GM13977 (cell line): ENCODE results near the gene CLIP3.
"Not testable (repeated sequence)": the region's sequence is repeated elsewhere in the genome, so short reads cannot be mapped to it uniquely, and the experiment has no call there.

ENCODE experiments used
- DNase-seq: peaks from one replicate; pipeline ENCODE4 v3.0.0; 2012; ENCODE audit warnings: low spot score
- in situ Hi-C: fragments of 300-500 bp; cut with MboI; formaldehyde crosslinking; loops from one replicate; pipeline ENCODE4 v1.12.0; 2022; ENCODE audit warnings: low sequenced_read_pairs, low pct_unique_long_range_greater_than_20kb, mixed read lengths, inconsistent platforms; ENCODE audit not compliant: unreplicated experiment
- TF ChIP-seq, protein P1 (sequence below): IDR thresholded peaks from 2 replicates; pipeline ENCODE4 v1.5.1; 2012; ENCODE audit warnings: mild to moderate bottlenecking, control low read depth; ENCODE audit not compliant: insufficient read depth; ENCODE audit errors: extremely low read depth, missing control alignments

CLIP3 gene

DNA sequence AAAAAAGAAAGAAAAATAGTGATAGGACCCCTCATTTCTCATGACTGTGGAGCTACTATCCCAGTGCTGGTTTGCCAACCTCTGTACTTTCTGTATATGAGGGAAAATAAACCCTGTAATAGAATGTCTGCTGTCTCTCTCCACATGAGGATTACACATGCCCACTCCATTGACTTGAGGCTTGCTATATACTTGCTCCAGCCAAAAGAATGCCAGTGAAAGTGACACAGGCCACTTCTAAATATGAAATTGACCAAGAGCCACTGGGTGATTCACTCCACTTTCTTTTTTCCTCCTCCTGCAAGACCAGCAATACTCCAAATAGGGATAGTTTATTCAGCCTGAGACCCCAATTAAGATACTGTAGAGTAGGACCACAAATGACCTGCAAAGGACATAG, 15.2 kb upstream of the CLIP3 start:
- DNase-seq: no peak
- in situ Hi-C loops: no loop called here
- TF ChIP-seq, protein P1, sequence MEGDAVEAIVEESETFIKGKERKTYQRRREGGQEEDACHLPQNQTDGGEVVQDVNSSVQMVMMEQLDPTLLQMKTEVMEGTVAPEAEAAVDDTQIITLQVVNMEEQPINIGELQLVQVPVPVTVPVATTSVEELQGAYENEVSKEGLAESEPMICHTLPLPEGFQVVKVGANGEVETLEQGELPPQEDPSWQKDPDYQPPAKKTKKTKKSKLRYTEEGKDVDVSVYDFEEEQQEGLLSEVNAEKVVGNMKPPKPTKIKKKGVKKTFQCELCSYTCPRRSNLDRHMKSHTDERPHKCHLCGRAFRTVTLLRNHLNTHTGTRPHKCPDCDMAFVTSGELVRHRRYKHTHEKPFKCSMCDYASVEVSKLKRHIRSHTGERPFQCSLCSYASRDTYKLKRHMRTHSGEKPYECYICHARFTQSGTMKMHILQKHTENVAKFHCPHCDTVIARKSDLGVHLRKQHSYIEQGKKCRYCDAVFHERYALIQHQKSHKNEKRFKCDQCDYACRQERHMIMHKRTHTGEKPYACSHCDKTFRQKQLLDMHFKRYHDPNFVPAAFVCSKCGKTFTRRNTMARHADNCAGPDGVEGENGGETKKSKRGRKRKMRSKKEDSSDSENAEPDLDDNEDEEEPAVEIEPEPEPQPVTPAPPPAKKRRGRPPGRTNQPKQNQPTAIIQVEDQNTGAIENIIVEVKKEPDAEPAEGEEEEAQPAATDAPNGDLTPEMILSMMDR: no peak

DNA sequence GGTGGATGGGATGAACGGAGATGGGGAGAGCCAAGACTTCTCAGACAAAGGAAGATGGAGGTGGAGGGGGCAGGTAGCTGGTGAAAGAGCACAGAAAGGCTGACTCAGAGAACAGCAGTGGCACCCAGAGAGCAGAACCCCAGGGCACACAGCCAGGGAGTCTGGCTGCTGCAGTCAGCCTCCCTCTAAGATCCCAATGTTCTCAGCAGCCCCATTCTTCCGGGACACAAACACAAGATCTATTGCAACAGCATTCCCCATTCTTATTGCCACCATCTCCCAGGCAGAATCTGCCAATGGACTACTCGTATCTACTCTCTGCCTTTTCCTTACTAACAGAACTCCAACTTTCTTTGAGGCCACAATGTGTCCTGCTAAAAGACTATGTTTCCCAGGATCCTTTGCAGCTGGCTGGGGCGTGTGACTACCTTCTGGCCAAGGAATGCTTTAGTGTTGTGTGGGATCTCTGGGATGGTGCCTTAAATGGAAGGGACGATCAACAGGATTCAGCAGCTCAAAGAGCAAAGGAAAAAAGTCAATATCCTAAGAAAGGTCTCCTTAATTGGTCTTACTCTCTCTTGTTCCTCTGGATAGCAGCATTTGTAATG, 13.9 kb upstream of the CLIP3 start:
- TF ChIP-seq, protein P1: no peak
- in situ Hi-C loops: no loop called here
- DNase-seq: no peak

DNA sequence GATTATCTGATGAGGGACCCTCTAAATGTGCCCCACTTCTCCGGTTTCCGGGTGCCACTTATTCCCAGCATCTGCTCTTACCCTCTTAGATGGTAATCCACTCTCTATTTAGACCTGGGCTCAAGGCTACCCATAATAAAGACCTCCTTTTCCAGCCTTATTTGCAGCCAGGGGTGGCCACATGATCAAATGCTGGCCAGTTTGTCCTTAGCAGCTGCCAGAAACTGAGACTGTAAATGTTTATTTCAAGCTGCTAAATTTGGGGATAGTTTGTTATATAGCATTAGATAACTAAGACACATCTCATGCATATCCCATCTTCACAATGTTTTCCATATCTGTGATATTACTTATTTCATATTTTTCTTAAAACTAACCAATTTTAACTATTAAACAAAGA, 11.3 kb upstream of the CLIP3 start:
- no peak for DNase-seq
- in situ Hi-C loops: no loop called here
- TF ChIP-seq, protein P1: no peak

DNA sequence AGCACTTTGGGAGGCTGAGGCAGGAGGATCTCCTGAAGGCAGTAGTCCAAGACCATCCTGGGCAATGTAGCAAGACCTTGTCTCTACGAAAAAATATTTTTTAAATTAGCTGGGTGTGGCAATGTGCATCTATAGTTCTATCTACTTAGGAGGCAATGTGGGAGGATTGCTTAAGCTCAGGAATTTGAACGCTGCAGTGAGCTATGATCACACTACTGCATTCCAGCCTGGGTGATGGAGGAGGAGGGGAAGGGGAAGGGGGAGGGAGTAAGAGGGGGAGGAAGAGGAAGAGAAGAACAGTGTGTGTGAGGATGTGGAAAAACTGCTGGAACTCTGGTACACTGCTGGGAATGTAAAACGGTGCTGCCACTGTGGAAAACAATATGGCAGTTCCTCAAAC, 9.2 kb upstream of the CLIP3 start:
- TF ChIP-seq, protein P1: no peak
- in situ Hi-C loops: no loop called here
- no peak for DNase-seq

DNA sequence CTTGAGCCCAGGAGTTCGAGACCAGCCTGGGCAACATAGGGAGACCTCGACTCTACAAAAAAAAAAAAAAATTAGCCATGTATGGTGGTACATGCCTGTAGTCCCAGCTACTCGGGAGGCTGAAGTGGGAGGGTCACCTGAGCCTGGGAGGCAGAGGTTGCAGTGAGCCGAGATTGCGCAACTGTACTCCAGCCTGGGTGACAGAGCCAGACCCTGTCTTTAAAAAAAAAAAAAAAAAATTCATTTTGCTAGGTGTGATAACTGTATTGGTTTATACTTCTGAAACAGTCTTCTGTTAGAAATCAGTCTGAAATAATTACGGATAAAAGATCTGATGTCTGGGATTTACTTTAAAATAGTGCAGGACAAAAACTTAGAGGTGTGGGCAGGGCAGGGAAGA, 8.4 kb upstream of the CLIP3 start:
- DNase-seq, in situ Hi-C loops: not testable (repeated sequence)

DNA sequence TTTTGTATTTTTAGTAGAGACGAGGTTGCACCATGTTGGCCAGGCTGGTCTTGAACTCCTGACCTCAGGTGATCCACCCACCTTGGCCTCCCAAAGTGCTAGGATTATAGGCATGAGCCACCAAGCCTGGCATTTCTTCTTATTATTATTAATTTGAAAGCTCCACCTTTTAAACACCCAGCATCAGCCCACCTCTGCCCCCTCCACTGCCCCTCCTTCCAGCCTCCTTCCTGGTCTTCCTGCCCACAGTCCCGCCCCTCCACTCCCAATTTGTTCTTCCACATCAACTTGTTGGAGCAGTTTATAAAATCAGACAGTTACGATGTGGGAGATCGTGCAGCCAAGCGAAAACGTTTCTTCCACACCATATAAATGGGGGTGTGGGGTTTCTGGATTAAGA, 7.8 kb upstream of the CLIP3 start:
- TF ChIP-seq, protein P1: no peak
- no peak for DNase-seq
- in situ Hi-C loops: no loop called here

DNA sequence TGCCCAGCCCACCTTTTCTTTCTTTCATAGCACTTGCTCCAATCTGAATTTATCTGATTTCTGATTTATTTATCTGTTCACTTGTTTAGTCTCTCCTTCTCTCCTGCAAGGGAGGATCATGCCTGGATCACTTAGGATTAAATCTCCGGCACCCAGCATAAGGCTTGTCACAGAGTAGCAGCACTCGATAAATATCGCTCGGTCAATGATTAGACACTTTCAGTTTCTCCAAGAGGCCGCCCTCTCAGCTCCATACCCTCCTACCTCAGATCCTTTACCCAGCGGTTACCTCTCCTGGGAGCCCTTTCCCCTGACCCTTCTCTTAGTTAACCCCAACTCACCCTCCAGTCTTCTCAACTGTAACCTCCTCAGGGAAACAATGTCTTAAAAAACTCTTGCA, 1.4 kb downstream of the CLIP3 start:
- in situ Hi-C loops: no loop called here
- no peak for DNase-seq
- TF ChIP-seq, protein P1: no peak
